ENCODE data around the gene NOX3.

- TF ChIP-seq CTCF (conservative IDR thresholded peaks at IDR 0.05; ENCODE audit: low read length) (no peak), EZH2phosphoT487 (IDR thresholded peaks at IDR 0.05; ENCODE audit: borderline replicate concordance) (no peak)
Measured at GRCh38 chr6:155384321-155384952, 71.2 kb downstream of the NOX3 start.
